HepG2 (cell line): Measurements from ENCODE around the gene CASZ1. TPM values are rescaled to one million over a fixed set of nuclear protein-coding genes. Genes with fewer than 3 reads are reported as not detected.
A peak's percentile ranks its signal among the peaks of the same experiment; 100 is the strongest.

ENCODE experiments used
- IKZF1 ChIP-seq: fragments of 450-650 bp; IDR thresholded peaks from 2 replicates; pipeline ENCODE4 v1.7.1; 2016
- IRF2 ChIP-seq: IDR thresholded peaks from 2 replicates; pipeline ENCODE4 v1.6.1; 2018; ENCODE audit warnings: missing genetic modification reagents, missing compliant biosample characterization
- JUND ChIP-seq: sonication (generic); formaldehyde crosslinking; IDR thresholded peaks from 2 replicates; pipeline ENCODE4 v1.8.0; 2022; ENCODE audit warnings: mild to moderate bottlenecking, missing genetic modification reagents
- MAFF ChIP-seq: IDR thresholded peaks from 2 replicates; pipeline ENCODE4 v1.6.1; 2011; ENCODE audit warnings: low read depth, low read length, improper control_type of control experiment
- MEIS2 ChIP-seq: sonication (generic); formaldehyde crosslinking; IDR thresholded peaks from 2 replicates; pipeline ENCODE4 v1.9.0; 2021; ENCODE audit warnings: mild to moderate bottlenecking, missing genetic modification reagents
- NFATC3 ChIP-seq: sonication (generic); formaldehyde crosslinking; IDR thresholded peaks from 2 replicates; pipeline ENCODE4 v1.5.1; 2020; ENCODE audit warnings: mild to moderate bottlenecking, missing genetic modification reagents
- SP2 ChIP-seq: sonication (generic); formaldehyde crosslinking; IDR thresholded peaks from 2 replicates; pipeline ENCODE4 v1.5.1; 2020; ENCODE audit warnings: mild to moderate bottlenecking, missing genetic modification reagents
- TEAD3 ChIP-seq: optimal IDR thresholded peaks from 2 replicates; pipeline ENCODE3; 2016; ENCODE audit warnings: borderline replicate concordance
- ZNF180 ChIP-seq: sonication (generic); formaldehyde crosslinking; IDR thresholded peaks from 2 replicates; pipeline ENCODE4 v1.4.0; 2020; ENCODE audit warnings: low read depth, missing genetic modification reagents, borderline replicate concordance
- ZNF564 ChIP-seq: sonication (generic); formaldehyde crosslinking; IDR thresholded peaks from 2 replicates; pipeline ENCODE4 v1.8.1; 2023; ENCODE audit warnings: mild to moderate bottlenecking, missing genetic modification reagents
- ZNF777 ChIP-seq: sonication (generic); formaldehyde crosslinking; IDR thresholded peaks from 2 replicates; pipeline ENCODE4 v1.4.0; 2020; ENCODE audit warnings: missing genetic modification reagents
- polyA plus RNA-seq, 8 experiments: library from polyadenylated mRNA; depleted of rRNA in 3 of 8; stranded (reverse) in 7 of 8; unstranded in 1 of 8; fragments of >200 nt; fragmentation: Illumina TruSeq in 4 of 8; extraction: Trizol in 4 of 8; gene quantifications; 2 replicates each; pipeline versions ENCODE4 v1.2.1 to v1.2.3, GENCODE V29; 2011 to 2016; ENCODE audit warnings: low read depth in 4 of 8, missing spikeins in 1 of 8, mixed read lengths in 1 of 8; ENCODE audit not compliant: insufficient read depth in 1 of 8
- total RNA-seq, 5 experiments: library from RNA; depleted of rRNA; stranded (reverse); fragments of >200 nt; fragmentation: Illumina TruSeq; extraction: Trizol; gene quantifications; 2 replicates each; pipeline ENCODE4 v1.2.3, GENCODE V29; 2016; ENCODE audit warnings: low read depth in 1 of 5
- TF ChIP-seq, protein P1 (sequence below): sonication (generic); formaldehyde crosslinking; IDR thresholded peaks from 2 replicates; pipeline ENCODE4 v1.4.0; 2020; ENCODE audit warnings: missing genetic modification reagents
- TF ChIP-seq, protein P2 (sequence below): sonication (generic); formaldehyde crosslinking; IDR thresholded peaks from 2 replicates; pipeline ENCODE4 v1.4.0; 2020; ENCODE audit warnings: missing genetic modification reagents, borderline replicate concordance
- TF ChIP-seq, protein P3 (sequence below): sonication (generic); formaldehyde crosslinking; IDR thresholded peaks from 2 replicates; pipeline ENCODE4 v1.5.1; 2020; ENCODE audit warnings: mild to moderate bottlenecking, missing genetic modification reagents, moderate library complexity
- TF ChIP-seq, protein P4 (sequence below): IDR thresholded peaks from 2 replicates; pipeline ENCODE4 v1.6.1; 2016; ENCODE audit warnings: mild to moderate bottlenecking

CASZ1 gene
- total and polyA plus RNA-seq, 2 of the 13 experiments (the other 11 are each of a cell fraction or from before 2014, with no cell fraction given) = 1.9 to 3.7 TPM

DNA sequence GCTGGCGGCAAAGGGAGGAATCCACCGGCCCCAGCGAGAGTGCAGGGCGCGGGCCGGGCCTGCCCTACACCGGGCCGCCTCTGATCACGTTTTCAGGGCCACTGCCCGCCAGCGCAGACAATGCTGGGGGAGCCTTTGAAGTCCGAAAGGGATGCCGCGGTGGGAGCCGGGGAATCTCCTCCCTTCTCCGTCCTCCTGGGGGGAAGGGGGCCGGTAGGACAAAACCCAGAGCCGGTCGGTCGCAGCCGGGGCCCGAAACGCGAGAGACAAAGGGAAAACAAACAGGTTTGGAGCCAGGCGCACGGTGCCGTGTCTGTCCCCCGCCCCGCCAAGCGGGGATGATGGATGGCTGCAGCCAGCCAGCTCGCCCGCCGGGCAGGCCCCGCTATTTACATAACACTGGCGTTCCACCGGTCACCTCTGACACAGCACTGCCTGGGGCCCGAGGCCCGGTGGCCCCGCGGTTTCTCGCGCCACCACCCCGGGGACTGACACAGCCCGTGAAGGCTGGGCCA is 92.0 kb downstream of the CASZ1 start (continued):
- TF ChIP-seq, protein P1, sequence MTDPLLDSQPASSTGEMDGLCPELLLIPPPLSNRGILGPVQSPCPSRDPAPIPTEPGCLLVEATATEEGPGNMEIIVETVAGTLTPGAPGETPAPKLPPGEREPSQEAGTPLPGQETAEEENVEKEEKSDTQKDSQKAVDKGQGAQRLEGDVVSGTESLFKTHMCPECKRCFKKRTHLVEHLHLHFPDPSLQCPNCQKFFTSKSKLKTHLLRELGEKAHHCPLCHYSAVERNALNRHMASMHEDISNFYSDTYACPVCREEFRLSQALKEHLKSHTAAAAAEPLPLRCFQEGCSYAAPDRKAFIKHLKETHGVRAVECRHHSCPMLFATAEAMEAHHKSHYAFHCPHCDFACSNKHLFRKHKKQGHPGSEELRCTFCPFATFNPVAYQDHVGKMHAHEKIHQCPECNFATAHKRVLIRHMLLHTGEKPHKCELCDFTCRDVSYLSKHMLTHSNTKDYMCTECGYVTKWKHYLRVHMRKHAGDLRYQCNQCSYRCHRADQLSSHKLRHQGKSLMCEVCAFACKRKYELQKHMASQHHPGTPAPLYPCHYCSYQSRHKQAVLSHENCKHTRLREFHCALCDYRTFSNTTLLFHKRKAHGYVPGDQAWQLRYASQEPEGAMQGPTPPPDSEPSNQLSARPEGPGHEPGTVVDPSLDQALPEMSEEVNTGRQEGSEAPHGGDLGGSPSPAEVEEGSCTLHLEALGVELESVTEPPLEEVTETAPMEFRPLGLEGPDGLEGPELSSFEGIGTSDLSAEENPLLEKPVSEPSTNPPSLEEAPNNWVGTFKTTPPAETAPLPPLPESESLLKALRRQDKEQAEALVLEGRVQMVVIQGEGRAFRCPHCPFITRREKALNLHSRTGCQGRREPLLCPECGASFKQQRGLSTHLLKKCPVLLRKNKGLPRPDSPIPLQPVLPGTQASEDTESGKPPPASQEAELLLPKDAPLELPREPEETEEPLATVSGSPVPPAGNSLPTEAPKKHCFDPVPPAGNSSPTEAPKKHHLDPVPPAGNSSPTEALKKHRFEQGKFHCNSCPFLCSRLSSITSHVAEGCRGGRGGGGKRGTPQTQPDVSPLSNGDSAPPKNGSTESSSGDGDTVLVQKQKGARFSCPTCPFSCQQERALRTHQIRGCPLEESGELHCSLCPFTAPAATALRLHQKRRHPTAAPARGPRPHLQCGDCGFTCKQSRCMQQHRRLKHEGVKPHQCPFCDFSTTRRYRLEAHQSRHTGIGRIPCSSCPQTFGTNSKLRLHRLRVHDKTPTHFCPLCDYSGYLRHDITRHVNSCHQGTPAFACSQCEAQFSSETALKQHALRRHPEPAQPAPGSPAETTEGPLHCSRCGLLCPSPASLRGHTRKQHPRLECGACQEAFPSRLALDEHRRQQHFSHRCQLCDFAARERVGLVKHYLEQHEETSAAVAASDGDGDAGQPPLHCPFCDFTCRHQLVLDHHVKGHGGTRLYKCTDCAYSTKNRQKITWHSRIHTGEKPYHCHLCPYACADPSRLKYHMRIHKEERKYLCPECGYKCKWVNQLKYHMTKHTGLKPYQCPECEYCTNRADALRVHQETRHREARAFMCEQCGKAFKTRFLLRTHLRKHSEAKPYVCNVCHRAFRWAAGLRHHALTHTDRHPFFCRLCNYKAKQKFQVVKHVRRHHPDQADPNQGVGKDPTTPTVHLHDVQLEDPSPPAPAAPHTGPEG (CRISPR knock-in tag) = 0 out of 2 replicates have a peak, but pooled peaks have one; percentile 48
- TF ChIP-seq, protein P2, sequence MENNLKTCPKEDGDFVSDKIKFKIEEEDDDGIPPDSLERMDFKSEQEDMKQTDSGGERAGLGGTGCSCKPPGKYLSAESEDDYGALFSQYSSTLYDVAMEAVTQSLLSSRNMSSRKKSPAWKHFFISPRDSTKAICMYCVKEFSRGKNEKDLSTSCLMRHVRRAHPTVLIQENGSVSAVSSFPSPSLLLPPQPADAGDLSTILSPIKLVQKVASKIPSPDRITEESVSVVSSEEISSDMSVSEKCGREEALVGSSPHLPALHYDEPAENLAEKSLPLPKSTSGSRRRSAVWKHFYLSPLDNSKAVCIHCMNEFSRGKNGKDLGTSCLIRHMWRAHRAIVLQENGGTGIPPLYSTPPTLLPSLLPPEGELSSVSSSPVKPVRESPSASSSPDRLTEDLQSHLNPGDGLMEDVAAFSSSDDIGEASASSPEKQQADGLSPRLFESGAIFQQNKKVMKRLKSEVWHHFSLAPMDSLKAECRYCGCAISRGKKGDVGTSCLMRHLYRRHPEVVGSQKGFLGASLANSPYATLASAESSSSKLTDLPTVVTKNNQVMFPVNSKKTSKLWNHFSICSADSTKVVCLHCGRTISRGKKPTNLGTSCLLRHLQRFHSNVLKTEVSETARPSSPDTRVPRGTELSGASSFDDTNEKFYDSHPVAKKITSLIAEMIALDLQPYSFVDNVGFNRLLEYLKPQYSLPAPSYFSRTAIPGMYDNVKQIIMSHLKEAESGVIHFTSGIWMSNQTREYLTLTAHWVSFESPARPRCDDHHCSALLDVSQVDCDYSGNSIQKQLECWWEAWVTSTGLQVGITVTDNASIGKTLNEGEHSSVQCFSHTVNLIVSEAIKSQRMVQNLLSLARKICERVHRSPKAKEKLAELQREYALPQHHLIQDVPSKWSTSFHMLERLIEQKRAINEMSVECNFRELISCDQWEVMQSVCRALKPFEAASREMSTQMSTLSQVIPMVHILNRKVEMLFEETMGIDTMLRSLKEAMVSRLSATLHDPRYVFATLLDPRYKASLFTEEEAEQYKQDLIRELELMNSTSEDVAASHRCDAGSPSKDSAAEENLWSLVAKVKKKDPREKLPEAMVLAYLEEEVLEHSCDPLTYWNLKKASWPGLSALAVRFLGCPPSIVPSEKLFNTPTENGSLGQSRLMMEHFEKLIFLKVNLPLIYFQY (CRISPR knock-in tag) = no peak
- 0 out of 2 replicates have a peak, but pooled peaks have one; percentile 40 for TF ChIP-seq ZNF564 (CRISPR knock-in tag)
- TF ChIP-seq JUND (CRISPR knock-in tag) = no peak
- peak; percentile 44 for TF ChIP-seq TEAD3 (CRISPR knock-in tag)
- TF ChIP-seq MEIS2 (CRISPR knock-in tag) = peak; percentile 82; the same call in 1 of the 2 replicates
- TF ChIP-seq SP2 (CRISPR knock-in tag) = no peak
- TF ChIP-seq ZNF777 = peak; percentile 47; the same call in 1 of the 2 replicates
- TF ChIP-seq, protein P3, sequence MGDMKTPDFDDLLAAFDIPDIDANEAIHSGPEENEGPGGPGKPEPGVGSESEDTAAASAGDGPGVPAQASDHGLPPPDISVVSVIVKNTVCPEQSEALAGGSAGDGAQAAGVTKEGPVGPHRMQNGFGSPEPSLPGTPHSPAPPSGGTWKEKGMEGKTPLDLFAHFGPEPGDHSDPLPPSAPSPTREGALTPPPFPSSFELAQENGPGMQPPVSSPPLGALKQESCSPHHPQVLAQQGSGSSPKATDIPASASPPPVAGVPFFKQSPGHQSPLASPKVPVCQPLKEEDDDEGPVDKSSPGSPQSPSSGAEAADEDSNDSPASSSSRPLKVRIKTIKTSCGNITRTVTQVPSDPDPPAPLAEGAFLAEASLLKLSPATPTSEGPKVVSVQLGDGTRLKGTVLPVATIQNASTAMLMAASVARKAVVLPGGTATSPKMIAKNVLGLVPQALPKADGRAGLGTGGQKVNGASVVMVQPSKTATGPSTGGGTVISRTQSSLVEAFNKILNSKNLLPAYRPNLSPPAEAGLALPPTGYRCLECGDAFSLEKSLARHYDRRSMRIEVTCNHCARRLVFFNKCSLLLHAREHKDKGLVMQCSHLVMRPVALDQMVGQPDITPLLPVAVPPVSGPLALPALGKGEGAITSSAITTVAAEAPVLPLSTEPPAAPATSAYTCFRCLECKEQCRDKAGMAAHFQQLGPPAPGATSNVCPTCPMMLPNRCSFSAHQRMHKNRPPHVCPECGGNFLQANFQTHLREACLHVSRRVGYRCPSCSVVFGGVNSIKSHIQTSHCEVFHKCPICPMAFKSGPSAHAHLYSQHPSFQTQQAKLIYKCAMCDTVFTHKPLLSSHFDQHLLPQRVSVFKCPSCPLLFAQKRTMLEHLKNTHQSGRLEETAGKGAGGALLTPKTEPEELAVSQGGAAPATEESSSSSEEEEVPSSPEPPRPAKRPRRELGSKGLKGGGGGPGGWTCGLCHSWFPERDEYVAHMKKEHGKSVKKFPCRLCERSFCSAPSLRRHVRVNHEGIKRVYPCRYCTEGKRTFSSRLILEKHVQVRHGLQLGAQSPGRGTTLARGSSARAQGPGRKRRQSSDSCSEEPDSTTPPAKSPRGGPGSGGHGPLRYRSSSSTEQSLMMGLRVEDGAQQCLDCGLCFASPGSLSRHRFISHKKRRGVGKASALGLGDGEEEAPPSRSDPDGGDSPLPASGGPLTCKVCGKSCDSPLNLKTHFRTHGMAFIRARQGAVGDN (CRISPR knock-in tag) = peak; percentile 68
- TF ChIP-seq NFATC3 (CRISPR knock-in tag) = no peak
- no peak for TF ChIP-seq IKZF1
- no peak for TF ChIP-seq ZNF180
- TF ChIP-seq, protein P4, sequence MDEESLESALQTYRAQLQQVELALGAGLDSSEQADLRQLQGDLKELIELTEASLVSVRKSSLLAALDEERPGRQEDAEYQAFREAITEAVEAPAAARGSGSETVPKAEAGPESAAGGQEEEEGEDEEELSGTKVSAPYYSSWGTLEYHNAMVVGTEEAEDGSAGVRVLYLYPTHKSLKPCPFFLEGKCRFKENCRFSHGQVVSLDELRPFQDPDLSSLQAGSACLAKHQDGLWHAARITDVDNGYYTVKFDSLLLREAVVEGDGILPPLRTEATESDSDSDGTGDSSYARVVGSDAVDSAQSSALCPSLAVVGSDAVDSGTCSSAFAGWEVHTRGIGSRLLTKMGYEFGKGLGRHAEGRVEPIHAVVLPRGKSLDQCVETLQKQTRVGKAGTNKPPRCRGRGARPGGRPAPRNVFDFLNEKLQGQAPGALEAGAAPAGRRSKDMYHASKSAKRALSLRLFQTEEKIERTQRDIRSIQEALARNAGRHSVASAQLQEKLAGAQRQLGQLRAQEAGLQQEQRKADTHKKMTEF = peak; percentile 77
- peak; percentile 32; the same call in 1 of the 2 replicates for TF ChIP-seq IRF2
- TF ChIP-seq MAFF = no peak
